ENCODE data around the gene RGMA.

- TF ChIP-seq CTCF (IDR thresholded peaks at IDR 0.05): no peak
- no peak for TF ChIP-seq POLR2A (IDR thresholded peaks at IDR 0.05)
Observed at GRCh38 chr15:93126148-93126547, 37.1 kb upstream of the RGMA start.
